HepG2 (cell line): Measurements from ENCODE around the gene KDM2B. TPM values are rescaled to one million over a fixed set of nuclear protein-coding genes. Genes with fewer than 3 reads are reported as not detected.

Experiments
- ATAC-seq: fragments of 200-7000 bp; cut with Tn5 transposase; 3 replicates; pipeline ENCODE4 v1.9.1; 2020; ENCODE audit warnings: mild to moderate bottlenecking, moderate library complexity
- BruUV-seq: library from RNA; stranded (reverse); fragments of 400-500 nt; replicated peaks from 2 replicates; lab custom pipeline; 2021; lab: Mats Ljungman, UMichigan
- CTCF ChIA-PET: fragments of 300-600 bp; formaldehyde crosslinking; extraction: SDS; loops from one replicate; lab custom pipeline; 2021; ENCODE audit warnings: low total read pairs, inconsistent platforms, low intra/inter-chr PET ratio; lab: Yijun Ruan, JAX
- POLR2A ChIA-PET: fragments of 350-600 bp; sonication (Branson Sonifier 250); formaldehyde crosslinking; loops from one replicate; lab custom pipeline; 2020; ENCODE audit warnings: antibody characterized with exemption, inconsistent platforms; lab: Yijun Ruan, JAX
- DNase-seq: peaks from one replicate; pipeline ENCODE4 v3.0.0-alpha.2; 2015; ENCODE audit warnings: low spot score
- FAIRE-seq: peaks from 3 replicates; lab custom pipeline; 2011; peaks lifted over from hg19 to GRCh38; lab: Jason Lieb, UNC
- H2AFZ ChIP-seq: one replicate; pipeline ENCODE4 v1.6.1; 2011; ENCODE audit warnings: low read length, inconsistent platforms
- H3K27ac ChIP-seq: fragments of 300-600 bp; 3 replicates; pipeline ENCODE4 v1.8.0; 2011; ENCODE audit warnings: mixed run types, mild to moderate bottlenecking, mixed read lengths, low read length, inconsistent platforms; ENCODE audit not compliant: insufficient read depth; ENCODE audit errors: extremely low read length
- H3K27me3 ChIP-seq, 2 experiments: fragments of 200-600 bp in 1 of 2; 2 replicates in 1 of 2; 3 replicates in 1 of 2; pipeline versions ENCODE4 v1.6.0 to v1.8.0; 2011; ENCODE audit warnings: low read length in 2 of 2, mild to moderate bottlenecking in 2 of 2, moderate library complexity in 2 of 2, inconsistent platforms in 1 of 2; ENCODE audit not compliant: insufficient read depth in 2 of 2, control insufficient read depth in 1 of 2
- H3K36me3 ChIP-seq, 2 experiments: fragments of 200-600 bp in 1 of 2; replicated peaks in 1 of 2; 2 replicates in 1 of 2; 3 replicates in 1 of 2; pipeline versions ENCODE4 v1.5.1 to v1.8.0; 2011; ENCODE audit warnings: low read length in 2 of 2, inconsistent platforms in 1 of 2; ENCODE audit not compliant: insufficient read depth in 2 of 2, control insufficient read depth in 1 of 2
- H3K4me1 ChIP-seq: 2 replicates; pipeline ENCODE4 v1.5.1; 2012; ENCODE audit warnings: low read length, inconsistent platforms; ENCODE audit not compliant: insufficient read depth
- H3K4me2 ChIP-seq: 2 replicates; pipeline ENCODE4 v1.6.0; 2011; ENCODE audit warnings: low read depth, low read length, inconsistent platforms
- H3K4me3 ChIP-seq, 3 experiments: fragments of 200-600 bp in 1 of 3; sonication (generic), shearing (Covaris generic) in 1 of 3; replicated peaks in 1 of 3; 2 replicates each; pipeline ENCODE4 v1.5.1; 2011 to 2016; ENCODE audit warnings: low read length in 3 of 3, inconsistent platforms in 2 of 3, low read depth in 2 of 3, mild to moderate bottlenecking in 2 of 3, control low read depth in 1 of 3, mixed read lengths in 1 of 3; ENCODE audit not compliant: insufficient read depth in 1 of 3
- H3K79me2 ChIP-seq: one replicate; pipeline ENCODE4 v1.6.1; 2011; ENCODE audit warnings: low read length, inconsistent platforms; ENCODE audit not compliant: insufficient read depth
- H3K9ac ChIP-seq: 2 replicates; pipeline ENCODE4 v1.6.0; 2011; ENCODE audit warnings: mild to moderate bottlenecking, low read depth, low read length, inconsistent platforms; ENCODE audit not compliant: insufficient read depth
- H3K9me3 ChIP-seq: 2 replicates; pipeline ENCODE4 v1.5.1; 2012; ENCODE audit warnings: mild to moderate bottlenecking, low read length
- H4K20me1 ChIP-seq: 2 replicates; pipeline ENCODE4 v1.6.0; 2011; ENCODE audit warnings: inconsistent platforms, mild to moderate bottlenecking, low read length, moderate library complexity; ENCODE audit not compliant: insufficient read depth
- SP4 ChIP-seq: sonication (generic); formaldehyde crosslinking; IDR thresholded peaks from 2 replicates; pipeline ENCODE4 v1.8.1; 2023; ENCODE audit warnings: mild to moderate bottlenecking, missing genetic modification reagents
- ZNF234 ChIP-seq: sonication (generic); formaldehyde crosslinking; conservative IDR thresholded peaks from 2 replicates; pipeline ENCODE4 v1.5.1; 2020; ENCODE audit warnings: mild to moderate bottlenecking, missing genetic modification reagents
- ZNF367 ChIP-seq: sonication (generic); formaldehyde crosslinking; IDR thresholded peaks from 2 replicates; pipeline ENCODE4 v1.4.0; 2020; ENCODE audit warnings: missing genetic modification reagents, borderline replicate concordance
- WGBS: methylation state at CpG from one replicate; pipeline ENCODE4 v1.1.6; 2017; ENCODE audit warnings: low lambda C conversion rate; 5-methylcytosine and 5-hydroxymethylcytosine counted together
- in situ Hi-C: cut with HindIII; loops from 2 replicates; pipeline ENCODE4 v1.10.0; 2017; ENCODE audit warnings: low pct_unique_long_range_greater_than_20kb; ENCODE audit not compliant: extremely low pct_ligation_motif_present
- intact Hi-C: fragments of 100-400 bp; cut with micrococcal nuclease; formaldehyde crosslinking; loops from one replicate; pipeline ENCODE4 v1.10.0; 2022; ENCODE audit not compliant: unreplicated experiment
- polyA plus RNA-seq, 8 experiments: library from polyadenylated mRNA; depleted of rRNA in 3 of 8; stranded (reverse) in 7 of 8; unstranded in 1 of 8; fragments of >200 nt; fragmentation: Illumina TruSeq in 4 of 8; extraction: Trizol in 4 of 8; gene quantifications; 2 replicates each; pipeline versions ENCODE4 v1.2.1 to v1.2.3, GENCODE V29; 2011 to 2016; ENCODE audit warnings: low read depth in 4 of 8, missing spikeins in 1 of 8, mixed read lengths in 1 of 8; ENCODE audit not compliant: insufficient read depth in 1 of 8
- total RNA-seq, 5 experiments: library from RNA; depleted of rRNA; stranded (reverse); fragments of >200 nt; fragmentation: Illumina TruSeq; extraction: Trizol; gene quantifications; 2 replicates each; pipeline ENCODE4 v1.2.3, GENCODE V29; 2016; ENCODE audit warnings: low read depth in 1 of 5
- TF ChIP-seq, protein P1 (sequence below): sonication (generic); formaldehyde crosslinking; IDR thresholded peaks from 2 replicates; pipeline ENCODE4 v1.4.0; 2020; ENCODE audit warnings: missing genetic modification reagents

Gene KDM2B
- total and polyA plus RNA-seq, 2 of the 13 experiments (the other 11 are each of a cell fraction or from before 2014, with no cell fraction given) = 17.5 to 26.1 TPM

DNA sequence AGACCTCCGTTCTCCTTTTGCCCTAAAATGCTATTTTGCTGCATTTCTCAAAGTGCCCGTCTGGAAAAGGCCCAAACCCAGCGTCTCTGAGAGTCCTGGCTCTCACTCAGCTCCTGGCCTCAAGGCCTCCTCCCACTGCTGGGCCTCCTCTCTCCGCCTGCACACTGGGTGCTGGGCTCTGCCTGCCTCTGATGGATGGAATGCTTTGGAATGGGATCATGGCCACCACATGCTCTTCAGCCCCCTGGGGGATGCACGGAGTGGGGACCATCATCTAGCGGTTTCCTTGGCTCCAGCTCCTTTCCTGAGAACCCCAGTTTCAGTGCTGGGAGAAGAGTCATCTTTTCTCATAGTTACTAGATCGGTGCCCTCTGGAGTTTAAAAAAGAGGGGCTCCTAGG lies 65.2 kb downstream of the KDM2B start (continued):
- TF ChIP-seq, protein P1, sequence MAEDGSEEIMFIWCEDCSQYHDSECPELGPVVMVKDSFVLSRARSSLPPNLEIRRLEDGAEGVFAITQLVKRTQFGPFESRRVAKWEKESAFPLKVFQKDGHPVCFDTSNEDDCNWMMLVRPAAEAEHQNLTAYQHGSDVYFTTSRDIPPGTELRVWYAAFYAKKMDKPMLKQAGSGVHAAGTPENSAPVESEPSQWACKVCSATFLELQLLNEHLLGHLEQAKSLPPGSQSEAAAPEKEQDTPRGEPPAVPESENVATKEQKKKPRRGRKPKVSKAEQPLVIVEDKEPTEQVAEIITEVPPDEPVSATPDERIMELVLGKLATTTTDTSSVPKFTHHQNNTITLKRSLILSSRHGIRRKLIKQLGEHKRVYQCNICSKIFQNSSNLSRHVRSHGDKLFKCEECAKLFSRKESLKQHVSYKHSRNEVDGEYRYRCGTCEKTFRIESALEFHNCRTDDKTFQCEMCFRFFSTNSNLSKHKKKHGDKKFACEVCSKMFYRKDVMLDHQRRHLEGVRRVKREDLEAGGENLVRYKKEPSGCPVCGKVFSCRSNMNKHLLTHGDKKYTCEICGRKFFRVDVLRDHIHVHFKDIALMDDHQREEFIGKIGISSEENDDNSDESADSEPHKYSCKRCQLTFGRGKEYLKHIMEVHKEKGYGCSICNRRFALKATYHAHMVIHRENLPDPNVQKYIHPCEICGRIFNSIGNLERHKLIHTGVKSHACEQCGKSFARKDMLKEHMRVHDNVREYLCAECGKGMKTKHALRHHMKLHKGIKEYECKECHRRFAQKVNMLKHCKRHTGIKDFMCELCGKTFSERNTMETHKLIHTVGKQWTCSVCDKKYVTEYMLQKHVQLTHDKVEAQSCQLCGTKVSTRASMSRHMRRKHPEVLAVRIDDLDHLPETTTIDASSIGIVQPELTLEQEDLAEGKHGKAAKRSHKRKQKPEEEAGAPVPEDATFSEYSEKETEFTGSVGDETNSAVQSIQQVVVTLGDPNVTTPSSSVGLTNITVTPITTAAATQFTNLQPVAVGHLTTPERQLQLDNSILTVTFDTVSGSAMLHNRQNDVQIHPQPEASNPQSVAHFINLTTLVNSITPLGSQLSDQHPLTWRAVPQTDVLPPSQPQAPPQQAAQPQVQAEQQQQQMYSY (CRISPR knock-in tag) = no peak

DNA sequence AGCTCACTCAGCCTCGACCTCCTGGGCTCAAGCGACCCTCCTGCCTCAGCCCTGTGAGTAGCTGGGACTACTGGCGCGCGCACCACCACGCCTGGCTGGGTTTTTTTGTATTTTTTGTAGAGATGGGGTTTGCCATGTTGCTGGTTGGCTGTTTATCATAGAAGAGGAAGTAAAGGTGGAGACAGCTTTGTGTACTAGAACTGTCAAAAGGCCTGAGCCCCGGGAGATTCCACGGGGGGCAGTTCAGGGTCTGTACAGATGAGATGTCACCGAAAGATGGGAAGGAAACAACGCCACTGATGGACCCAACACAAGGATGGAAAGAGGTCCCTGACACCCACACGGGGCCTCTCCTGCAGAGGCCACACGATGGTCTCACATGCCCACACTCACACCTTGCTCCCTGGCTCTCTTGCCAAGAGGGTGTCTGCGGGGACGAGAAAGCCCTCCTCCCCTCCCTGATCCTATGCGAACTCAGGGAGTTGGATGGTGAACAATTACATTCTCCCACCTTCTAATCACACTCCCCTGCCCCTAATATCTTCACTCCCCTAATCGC lies 66.6 kb downstream of the KDM2B start:
- TF ChIP-seq ZNF367 (no peak), ZNF234 (no peak), SP4 (CRISPR knock-in tag) (peak; percentile 39; the same call in 1 of the 2 replicates)
- TF ChIP-seq, all 625 proteins: peak for 1
- H3K27ac ChIP-seq = no peak overlapping the region
- H3K36me3 ChIP-seq = peaks cover 8 to 27% of the 10 kb centered on the region in 2 experiments; a peak in 4 of 5 replicates
- H3K4me3 ChIP-seq = no peak overlapping the region
- H4K20me1 ChIP-seq = no peaks in the 10 kb centered on the region
- FAIRE-seq (no peak), DNase-seq (no peak), ATAC-seq (no peak; the same call in 1 of the 3 replicates)
- H3K4me2 ChIP-seq = peak overlapping the region; percentile 21; the same call in 1 of the 2 replicates
- ChIA-PET CTCF (no interaction called here), POLR2A (no interaction called here)
- BruUV-seq = no TSS peak
- peaks cover 52% of the 10 kb centered on the region for H3K4me1 ChIP-seq
- H3K27me3 ChIP-seq = no peaks in the 10 kb centered on the region
- intact Hi-C loops (no loop called here), in situ Hi-C loops (no loop called here)
- no peaks in the 10 kb centered on the region for H3K79me2 ChIP-seq
- no peaks in the 10 kb centered on the region for H3K9me3 ChIP-seq
- 64% methylated on average over 13 of the region's 16 CpGs for WGBS
- no peak overlapping the region for H2AFZ ChIP-seq
- no peak overlapping the region for H3K9ac ChIP-seq
